Measurements from ENCODE around the gene SIAH2. TPM values are rescaled to one million over a fixed set of nuclear protein-coding genes. Genes with fewer than 3 reads are reported as not detected.
A peak's percentile ranks its signal among the peaks of the same experiment; 100 is the strongest.

The SIAH2 gene
- total RNA-seq, 1 donor from 2014 or later = 18.5 TPM

DNA sequence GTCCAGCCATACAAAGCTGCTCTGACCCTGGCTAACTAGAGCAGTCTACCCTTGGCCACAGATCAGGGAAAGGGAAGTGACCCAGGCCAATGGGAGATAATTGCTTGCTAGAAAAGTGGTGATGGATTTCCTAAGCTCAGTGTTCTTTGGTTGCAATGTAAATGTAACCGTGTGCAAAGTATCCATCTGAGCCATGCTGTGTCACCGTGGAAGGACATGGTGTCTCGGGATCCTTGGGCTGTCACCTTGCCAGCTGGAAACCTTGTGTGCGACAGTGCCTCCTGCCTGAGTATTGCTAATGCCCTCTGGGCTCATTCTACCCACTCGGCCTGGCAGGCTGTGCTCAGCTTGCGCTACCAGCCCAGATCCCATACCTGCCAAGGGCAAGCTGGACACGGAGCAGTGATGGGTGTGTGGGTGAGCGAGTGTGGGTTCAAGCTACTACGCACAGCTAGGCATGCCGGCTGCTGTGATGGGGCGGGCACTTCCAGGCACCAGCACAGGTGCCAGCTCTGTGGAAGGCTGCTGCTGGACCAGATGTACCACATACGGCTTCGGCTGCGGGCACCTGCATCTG is 10.7 kb upstream of the SIAH2 start:
- no peak overlapping the region for H3K4me3 Mint-ChIP-seq
- no peaks in the 10 kb centered on the region for H3K27me3 Mint-ChIP-seq (ENCODE audit: low read depth)

GRCh38 chr3:150771600-150771999 is 8.6 kb upstream of the SIAH2 start:
- no peak overlapping the region for H3K27ac Mint-ChIP-seq (ENCODE audit: unreplicated experiment)
- no peak for DNase-seq (ENCODE audit: low read depth, low spot score)
- TF ChIP-seq CTCF (conservative IDR thresholded peaks at IDR 0.05) = no peak
- H3K27me3 Mint-ChIP-seq (ENCODE audit: low read depth) = no peaks in the 10 kb centered on the region
- H3K36me3 Mint-ChIP-seq (ENCODE audit: low read depth) = no peaks in the 10 kb centered on the region
- H3K4me3 Mint-ChIP-seq = no peak overlapping the region
- no peaks in the 10 kb centered on the region for H3K4me1 Mint-ChIP-seq
- no peaks in the 10 kb centered on the region for H3K9me3 Mint-ChIP-seq

More for the DNA sequence above, 10.7 kb upstream of the SIAH2 start:
- no peak for TF ChIP-seq CTCF (conservative IDR thresholded peaks at IDR 0.05)
- Mint-ChIP-seq H3K4me1 (no peaks in the 10 kb centered on the region), H3K9me3 (no peaks in the 10 kb centered on the region), H3K27ac (ENCODE audit: unreplicated experiment) (no peak overlapping the region), H3K36me3 (ENCODE audit: low read depth) (no peaks in the 10 kb centered on the region)
- no peak for DNase-seq (ENCODE audit: low read depth, low spot score)

GRCh38 chr3:150770681-150771080 is 7.7 kb upstream of the SIAH2 start:
- Mint-ChIP-seq H3K4me1 (no peaks in the 10 kb centered on the region), H3K9me3 (no peaks in the 10 kb centered on the region), H3K4me3 (no peak overlapping the region), H3K36me3 (ENCODE audit: low read depth) (no peaks in the 10 kb centered on the region), H3K27me3 (ENCODE audit: low read depth) (no peaks in the 10 kb centered on the region), H3K27ac (ENCODE audit: unreplicated experiment) (no peak overlapping the region)
- DNase-seq (ENCODE audit: low read depth, low spot score) = no peak
- no peak for TF ChIP-seq CTCF (conservative IDR thresholded peaks at IDR 0.05)

- H3K27ac Mint-ChIP-seq (ENCODE audit: unreplicated experiment) = no peak overlapping the region
- TF ChIP-seq CTCF (conservative IDR thresholded peaks at IDR 0.05) = no peak
- no peaks in the 10 kb centered on the region for H3K36me3 Mint-ChIP-seq (ENCODE audit: low read depth)
Observed at GRCh38 chr3:150766742-150767141, 3.8 kb upstream of the SIAH2 start.

DNA sequence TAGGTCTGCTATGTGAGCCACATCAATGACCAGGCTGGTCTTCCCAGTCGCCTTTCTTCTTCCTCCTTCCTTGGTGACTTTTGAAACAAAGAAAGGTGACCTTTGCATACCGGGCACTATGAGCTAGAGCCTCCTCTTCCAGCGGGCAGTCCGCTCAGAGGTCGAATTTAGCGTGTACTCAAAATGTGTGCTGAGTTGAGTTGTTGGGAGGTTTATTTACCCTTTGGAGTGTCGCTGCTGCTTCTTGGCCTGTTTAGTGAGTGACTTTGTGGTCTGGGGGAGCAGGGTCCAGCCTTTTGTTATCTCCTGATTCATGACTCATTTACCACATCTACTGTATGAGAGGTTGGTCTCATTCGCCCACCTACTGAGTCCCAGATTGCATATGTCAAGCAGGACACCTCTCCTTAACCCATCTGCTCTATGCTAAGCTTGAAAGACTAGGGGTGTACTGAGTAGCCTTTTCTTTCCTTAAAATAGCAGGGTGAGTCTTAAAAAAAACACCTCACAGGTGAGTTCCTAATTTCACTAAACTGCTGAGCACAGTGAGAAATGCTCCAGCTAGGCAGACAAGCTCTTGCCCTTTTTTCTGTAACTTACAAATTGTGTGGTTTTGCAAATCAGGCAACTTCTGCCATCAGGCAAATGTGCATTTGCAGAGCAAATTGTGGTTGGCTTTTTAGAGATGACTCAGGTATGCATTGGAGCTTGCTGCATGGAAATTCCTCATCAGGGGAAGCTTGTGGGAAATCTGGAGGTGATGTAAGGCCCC is 3.2 kb upstream of the SIAH2 start:
- H3K27ac Mint-ChIP-seq (ENCODE audit: unreplicated experiment) = no peak overlapping the region
- H3K27me3 Mint-ChIP-seq (ENCODE audit: low read depth) = peaks cover 5% of the 10 kb centered on the region
- H3K4me1 Mint-ChIP-seq = peaks cover 22% of the 10 kb centered on the region
- DNase-seq (ENCODE audit: low read depth, low spot score) = no peak
- H3K9me3 Mint-ChIP-seq = no peaks in the 10 kb centered on the region
- TF ChIP-seq CTCF (conservative IDR thresholded peaks at IDR 0.05) = no peak
- H3K36me3 Mint-ChIP-seq (ENCODE audit: low read depth) = no peaks in the 10 kb centered on the region
- H3K4me3 Mint-ChIP-seq = peak overlapping the region; percentile 98

More at GRCh38 chr3:150766742-150767141, 3.8 kb upstream of the SIAH2 start:
- H3K27me3 Mint-ChIP-seq (ENCODE audit: low read depth) = peaks cover 5% of the 10 kb centered on the region
- no peak for DNase-seq (ENCODE audit: low read depth, low spot score)
- peaks cover 15% of the 10 kb centered on the region for H3K4me1 Mint-ChIP-seq
- H3K9me3 Mint-ChIP-seq = no peaks in the 10 kb centered on the region
- peak overlapping the region; percentile 38 for H3K4me3 Mint-ChIP-seq
